SW 1271 (cell line): ENCODE measurements around the gene SSB.
"Not testable (repeated sequence)": the region's sequence is repeated elsewhere in the genome, so short reads cannot be mapped to it uniquely, and the experiment has no call there.

ENCODE experiments used
- DNase-seq, 2 experiments: peaks; one replicate each; lab custom pipeline; 2025; lab: John Stamatoyannopoulos, UW

SSB gene

GRCh38 chr2:169838743-169839489, 40.2 kb downstream of the SSB start:
- DNase-seq, result no peak

GRCh38 chr2:169839954-169840746, 41.5 kb downstream of the SSB start:
- no peak for DNase-seq

GRCh38 chr2:169840747-169841142, 42.1 kb downstream of the SSB start:
- DNase-seq, result no peak

- not testable (repeated sequence) for DNase-seq
These were observed 43.0 kb downstream of the SSB start for GRCh38 chr2:169841625-169842024.

- no peak for DNase-seq
These were observed 46.3 kb downstream of the SSB start for GRCh38 chr2:169845016-169845415.

GRCh38 chr2:169848959-169849693, 50.5 kb downstream of the SSB start:
- not testable (repeated sequence) for DNase-seq

- DNase-seq, result no peak
These were observed 51.0 kb downstream of the SSB start for GRCh38 chr2:169849710-169850109.

- DNase-seq, result no peak
These were observed 54.5 kb downstream of the SSB start for GRCh38 chr2:169853041-169853668.

- DNase-seq, result not testable (repeated sequence)
These were observed 56.9 kb downstream of the SSB start for GRCh38 chr2:169855281-169856258.

GRCh38 chr2:169859423-169859822, 60.8 kb downstream of the SSB start:
- DNase-seq, result no peak

GRCh38 chr2:169860149-169860548, 61.5 kb downstream of the SSB start:
- no peak for DNase-seq
